HepG2 (cell line): ENCODE results near the gene STK17A. TPM values are rescaled to one million over a fixed set of nuclear protein-coding genes. Genes with fewer than 3 reads are reported as not detected.

Experiments used
- AHR ChIP-seq: IDR thresholded peaks from 2 replicates; pipeline ENCODE4 v1.6.1; 2018; ENCODE audit warnings: missing genetic modification reagents, missing compliant biosample characterization
- ELF3 ChIP-seq: IDR thresholded peaks from 2 replicates; pipeline ENCODE4 v1.6.1; 2016; ENCODE audit warnings: missing genetic modification reagents, missing compliant biosample characterization
- ESRRA ChIP-seq: sonication (generic); formaldehyde crosslinking; IDR thresholded peaks from 2 replicates; pipeline ENCODE4 v1.5.1; 2020; ENCODE audit warnings: mild to moderate bottlenecking, low read depth, missing genetic modification reagents
- HOXA5 ChIP-seq: sonication (generic); formaldehyde crosslinking; IDR thresholded peaks from 2 replicates; pipeline ENCODE4 v1.4.0; 2020; ENCODE audit warnings: missing genetic modification reagents
- MEF2D ChIP-seq: sonication (generic); formaldehyde crosslinking; IDR thresholded peaks from 2 replicates; pipeline ENCODE4 v1.5.1; 2020; ENCODE audit warnings: mild to moderate bottlenecking, missing genetic modification reagents
- ZBTB42 ChIP-seq: sonication (generic); formaldehyde crosslinking; IDR thresholded peaks from 2 replicates; pipeline ENCODE4 v1.5.0; 2020; ENCODE audit warnings: mild to moderate bottlenecking, missing genetic modification reagents
- ZBTB7B ChIP-seq: sonication (generic); formaldehyde crosslinking; IDR thresholded peaks from 2 replicates; pipeline ENCODE4 v1.4.0; 2020; ENCODE audit warnings: missing genetic modification reagents
- ZMYM3 ChIP-seq: sonication (generic); formaldehyde crosslinking; IDR thresholded peaks from 2 replicates; pipeline ENCODE4 v1.5.1; 2020; ENCODE audit warnings: mild to moderate bottlenecking, missing genetic modification reagents
- ZNF331 ChIP-seq: sonication (generic); formaldehyde crosslinking; IDR thresholded peaks from 2 replicates; pipeline ENCODE4 v1.4.0; 2020; ENCODE audit warnings: missing genetic modification reagents
- ZNF451 ChIP-seq: sonication (generic); formaldehyde crosslinking; IDR thresholded peaks from 2 replicates; pipeline ENCODE4 v1.5.0; 2020; ENCODE audit warnings: mild to moderate bottlenecking, missing genetic modification reagents
- ZNF501 ChIP-seq: sonication (generic); formaldehyde crosslinking; IDR thresholded peaks from 2 replicates; pipeline ENCODE4 v1.5.1; 2020; ENCODE audit warnings: mild to moderate bottlenecking, moderate library complexity, missing genetic modification reagents
- ZNF792 ChIP-seq: IDR thresholded peaks from 2 replicates; pipeline ENCODE4 v1.6.1; 2016
- polyA plus RNA-seq, 8 experiments: library from polyadenylated mRNA; depleted of rRNA in 3 of 8; stranded (reverse) in 7 of 8; unstranded in 1 of 8; fragments of >200 nt; fragmentation: Illumina TruSeq in 4 of 8; extraction: Trizol in 4 of 8; gene quantifications; 2 replicates each; pipeline versions ENCODE4 v1.2.1 to v1.2.3, GENCODE V29; 2011 to 2016; ENCODE audit warnings: low read depth in 4 of 8, missing spikeins in 1 of 8, mixed read lengths in 1 of 8; ENCODE audit not compliant: insufficient read depth in 1 of 8
- total RNA-seq, 5 experiments: library from RNA; depleted of rRNA; stranded (reverse); fragments of >200 nt; fragmentation: Illumina TruSeq; extraction: Trizol; gene quantifications; 2 replicates each; pipeline ENCODE4 v1.2.3, GENCODE V29; 2016; ENCODE audit warnings: low read depth in 1 of 5
- TF ChIP-seq, protein P1 (sequence below): sonication (generic); formaldehyde crosslinking; IDR thresholded peaks from 2 replicates; pipeline ENCODE4 v1.4.0; 2020; ENCODE audit warnings: missing genetic modification reagents, mild to moderate bottlenecking, borderline replicate concordance
- TF ChIP-seq, protein P2 (sequence below): sonication (generic); formaldehyde crosslinking; IDR thresholded peaks from 2 replicates; pipeline ENCODE4 v1.5.0; 2020; ENCODE audit warnings: missing genetic modification reagents, mild to moderate bottlenecking, borderline replicate concordance
- TF ChIP-seq, protein P3 (sequence below): sonication (generic); formaldehyde crosslinking; IDR thresholded peaks from 2 replicates; pipeline ENCODE4 v1.4.0; 2020; ENCODE audit warnings: mild to moderate bottlenecking, missing genetic modification reagents
- TF ChIP-seq, protein P4 (sequence below): sonication (generic); formaldehyde crosslinking; IDR thresholded peaks from 2 replicates; pipeline ENCODE4 v1.5.0; 2020; ENCODE audit warnings: missing genetic modification reagents
- TF ChIP-seq, protein P5 (sequence below): sonication (generic); formaldehyde crosslinking; IDR thresholded peaks from 2 replicates; pipeline ENCODE4 v1.5.1; 2020; ENCODE audit warnings: missing genetic modification reagents, mild to moderate bottlenecking, borderline replicate concordance
- TF ChIP-seq, protein P6 (sequence below): sonication (generic); formaldehyde crosslinking; IDR thresholded peaks from 2 replicates; pipeline ENCODE4 v1.5.0; 2020; ENCODE audit warnings: mild to moderate bottlenecking, missing genetic modification reagents
- TF ChIP-seq, protein P7 (sequence below): sonication (generic); formaldehyde crosslinking; IDR thresholded peaks from 2 replicates; pipeline ENCODE4 v1.4.0; 2020; ENCODE audit warnings: mild to moderate bottlenecking, missing genetic modification reagents

STK17A gene
- total and polyA plus RNA-seq, 2 of the 13 experiments (the other 11 are each of a cell fraction or from before 2014, with no cell fraction given), result 18.6 to 24.3 TPM

DNA sequence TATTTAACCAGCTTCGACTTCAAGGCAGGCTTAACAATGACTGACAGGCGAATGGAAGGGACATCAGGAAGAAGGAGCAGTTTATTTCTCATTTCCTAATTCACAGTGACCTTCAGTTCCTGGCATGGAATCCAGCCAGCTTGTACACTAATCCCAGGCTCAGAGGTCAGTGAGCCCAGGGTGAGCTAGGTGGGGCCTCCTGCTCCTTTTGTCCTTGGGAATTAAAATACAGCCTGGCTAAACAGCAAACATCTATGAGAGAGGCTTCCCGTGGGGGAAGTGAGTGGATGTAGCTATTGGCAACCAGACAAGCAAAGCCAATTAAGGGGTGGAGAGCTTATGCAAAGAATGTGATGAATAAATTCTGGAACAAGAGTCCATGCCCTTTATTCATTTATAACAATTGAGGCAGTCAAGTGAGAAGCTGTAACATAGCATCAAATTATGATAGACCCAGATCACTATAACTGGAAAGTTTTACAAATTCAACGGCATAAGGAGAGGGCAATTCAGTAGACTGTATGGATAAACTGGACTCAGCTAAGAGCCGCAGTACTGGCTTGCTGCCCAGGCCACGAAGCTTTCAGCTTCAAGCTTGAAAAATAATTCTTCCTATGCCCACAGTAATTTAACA is 57.1 kb downstream of the STK17A start (continued):
- TF ChIP-seq, protein P1, sequence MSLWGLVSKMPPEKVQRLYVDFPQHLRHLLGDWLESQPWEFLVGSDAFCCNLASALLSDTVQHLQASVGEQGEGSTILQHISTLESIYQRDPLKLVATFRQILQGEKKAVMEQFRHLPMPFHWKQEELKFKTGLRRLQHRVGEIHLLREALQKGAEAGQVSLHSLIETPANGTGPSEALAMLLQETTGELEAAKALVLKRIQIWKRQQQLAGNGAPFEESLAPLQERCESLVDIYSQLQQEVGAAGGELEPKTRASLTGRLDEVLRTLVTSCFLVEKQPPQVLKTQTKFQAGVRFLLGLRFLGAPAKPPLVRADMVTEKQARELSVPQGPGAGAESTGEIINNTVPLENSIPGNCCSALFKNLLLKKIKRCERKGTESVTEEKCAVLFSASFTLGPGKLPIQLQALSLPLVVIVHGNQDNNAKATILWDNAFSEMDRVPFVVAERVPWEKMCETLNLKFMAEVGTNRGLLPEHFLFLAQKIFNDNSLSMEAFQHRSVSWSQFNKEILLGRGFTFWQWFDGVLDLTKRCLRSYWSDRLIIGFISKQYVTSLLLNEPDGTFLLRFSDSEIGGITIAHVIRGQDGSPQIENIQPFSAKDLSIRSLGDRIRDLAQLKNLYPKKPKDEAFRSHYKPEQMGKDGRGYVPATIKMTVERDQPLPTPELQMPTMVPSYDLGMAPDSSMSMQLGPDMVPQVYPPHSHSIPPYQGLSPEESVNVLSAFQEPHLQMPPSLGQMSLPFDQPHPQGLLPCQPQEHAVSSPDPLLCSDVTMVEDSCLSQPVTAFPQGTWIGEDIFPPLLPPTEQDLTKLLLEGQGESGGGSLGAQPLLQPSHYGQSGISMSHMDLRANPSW (CRISPR knock-in tag), result 0 out of 2 replicates have a peak, but pooled peaks have one; percentile 54
- TF ChIP-seq, protein P2, sequence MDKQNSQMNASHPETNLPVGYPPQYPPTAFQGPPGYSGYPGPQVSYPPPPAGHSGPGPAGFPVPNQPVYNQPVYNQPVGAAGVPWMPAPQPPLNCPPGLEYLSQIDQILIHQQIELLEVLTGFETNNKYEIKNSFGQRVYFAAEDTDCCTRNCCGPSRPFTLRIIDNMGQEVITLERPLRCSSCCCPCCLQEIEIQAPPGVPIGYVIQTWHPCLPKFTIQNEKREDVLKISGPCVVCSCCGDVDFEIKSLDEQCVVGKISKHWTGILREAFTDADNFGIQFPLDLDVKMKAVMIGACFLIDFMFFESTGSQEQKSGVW (CRISPR knock-in tag), result no peak
- TF ChIP-seq ELF3 (CRISPR knock-in tag), result peak; percentile 99
- peak; percentile 63 for TF ChIP-seq ZNF331 (CRISPR knock-in tag)
- TF ChIP-seq AHR (CRISPR knock-in tag), result no peak
- peak; percentile 63; the same call in 1 of the 2 replicates for TF ChIP-seq ZMYM3
- TF ChIP-seq, protein P3, sequence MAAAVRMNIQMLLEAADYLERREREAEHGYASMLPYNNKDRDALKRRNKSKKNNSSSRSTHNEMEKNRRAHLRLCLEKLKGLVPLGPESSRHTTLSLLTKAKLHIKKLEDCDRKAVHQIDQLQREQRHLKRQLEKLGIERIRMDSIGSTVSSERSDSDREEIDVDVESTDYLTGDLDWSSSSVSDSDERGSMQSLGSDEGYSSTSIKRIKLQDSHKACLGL, result no peak
- peak; percentile 99 for TF ChIP-seq ESRRA (CRISPR knock-in tag)
- TF ChIP-seq, protein P4, sequence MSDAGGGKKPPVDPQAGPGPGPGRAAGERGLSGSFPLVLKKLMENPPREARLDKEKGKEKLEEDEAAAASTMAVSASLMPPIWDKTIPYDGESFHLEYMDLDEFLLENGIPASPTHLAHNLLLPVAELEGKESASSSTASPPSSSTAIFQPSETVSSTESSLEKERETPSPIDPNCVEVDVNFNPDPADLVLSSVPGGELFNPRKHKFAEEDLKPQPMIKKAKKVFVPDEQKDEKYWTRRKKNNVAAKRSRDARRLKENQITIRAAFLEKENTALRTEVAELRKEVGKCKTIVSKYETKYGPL (CRISPR knock-in tag), result no peak
- TF ChIP-seq ZBTB42 (CRISPR knock-in tag), result no peak
- TF ChIP-seq ZBTB7B (CRISPR knock-in tag), result peak; percentile 70; the same call in 1 of the 2 replicates
- TF ChIP-seq, protein P5, sequence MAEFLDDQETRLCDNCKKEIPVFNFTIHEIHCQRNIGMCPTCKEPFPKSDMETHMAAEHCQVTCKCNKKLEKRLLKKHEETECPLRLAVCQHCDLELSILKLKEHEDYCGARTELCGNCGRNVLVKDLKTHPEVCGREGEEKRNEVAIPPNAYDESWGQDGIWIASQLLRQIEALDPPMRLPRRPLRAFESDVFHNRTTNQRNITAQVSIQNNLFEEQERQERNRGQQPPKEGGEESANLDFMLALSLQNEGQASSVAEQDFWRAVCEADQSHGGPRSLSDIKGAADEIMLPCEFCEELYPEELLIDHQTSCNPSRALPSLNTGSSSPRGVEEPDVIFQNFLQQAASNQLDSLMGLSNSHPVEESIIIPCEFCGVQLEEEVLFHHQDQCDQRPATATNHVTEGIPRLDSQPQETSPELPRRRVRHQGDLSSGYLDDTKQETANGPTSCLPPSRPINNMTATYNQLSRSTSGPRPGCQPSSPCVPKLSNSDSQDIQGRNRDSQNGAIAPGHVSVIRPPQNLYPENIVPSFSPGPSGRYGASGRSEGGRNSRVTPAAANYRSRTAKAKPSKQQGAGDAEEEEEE (CRISPR knock-in tag), result no peak
- no peak for TF ChIP-seq ZNF792
- TF ChIP-seq ZNF501, result peak; percentile 72; the same call in 1 of the 2 replicates
- TF ChIP-seq MEF2D (CRISPR knock-in tag), result peak; percentile 85
- TF ChIP-seq HOXA5, result no peak
- TF ChIP-seq, protein P6, sequence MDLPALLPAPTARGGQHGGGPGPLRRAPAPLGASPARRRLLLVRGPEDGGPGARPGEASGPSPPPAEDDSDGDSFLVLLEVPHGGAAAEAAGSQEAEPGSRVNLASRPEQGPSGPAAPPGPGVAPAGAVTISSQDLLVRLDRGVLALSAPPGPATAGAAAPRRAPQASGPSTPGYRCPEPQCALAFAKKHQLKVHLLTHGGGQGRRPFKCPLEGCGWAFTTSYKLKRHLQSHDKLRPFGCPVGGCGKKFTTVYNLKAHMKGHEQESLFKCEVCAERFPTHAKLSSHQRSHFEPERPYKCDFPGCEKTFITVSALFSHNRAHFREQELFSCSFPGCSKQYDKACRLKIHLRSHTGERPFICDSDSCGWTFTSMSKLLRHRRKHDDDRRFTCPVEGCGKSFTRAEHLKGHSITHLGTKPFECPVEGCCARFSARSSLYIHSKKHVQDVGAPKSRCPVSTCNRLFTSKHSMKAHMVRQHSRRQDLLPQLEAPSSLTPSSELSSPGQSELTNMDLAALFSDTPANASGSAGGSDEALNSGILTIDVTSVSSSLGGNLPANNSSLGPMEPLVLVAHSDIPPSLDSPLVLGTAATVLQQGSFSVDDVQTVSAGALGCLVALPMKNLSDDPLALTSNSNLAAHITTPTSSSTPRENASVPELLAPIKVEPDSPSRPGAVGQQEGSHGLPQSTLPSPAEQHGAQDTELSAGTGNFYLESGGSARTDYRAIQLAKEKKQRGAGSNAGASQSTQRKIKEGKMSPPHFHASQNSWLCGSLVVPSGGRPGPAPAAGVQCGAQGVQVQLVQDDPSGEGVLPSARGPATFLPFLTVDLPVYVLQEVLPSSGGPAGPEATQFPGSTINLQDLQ, result no peak
- TF ChIP-seq, protein P7, sequence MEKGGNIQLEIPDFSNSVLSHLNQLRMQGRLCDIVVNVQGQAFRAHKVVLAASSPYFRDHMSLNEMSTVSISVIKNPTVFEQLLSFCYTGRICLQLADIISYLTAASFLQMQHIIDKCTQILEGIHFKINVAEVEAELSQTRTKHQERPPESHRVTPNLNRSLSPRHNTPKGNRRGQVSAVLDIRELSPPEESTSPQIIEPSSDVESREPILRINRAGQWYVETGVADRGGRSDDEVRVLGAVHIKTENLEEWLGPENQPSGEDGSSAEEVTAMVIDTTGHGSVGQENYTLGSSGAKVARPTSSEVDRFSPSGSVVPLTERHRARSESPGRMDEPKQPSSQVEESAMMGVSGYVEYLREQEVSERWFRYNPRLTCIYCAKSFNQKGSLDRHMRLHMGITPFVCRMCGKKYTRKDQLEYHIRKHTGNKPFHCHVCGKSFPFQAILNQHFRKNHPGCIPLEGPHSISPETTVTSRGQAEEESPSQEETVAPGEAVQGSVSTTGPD (CRISPR knock-in tag), result no peak
- no peak for TF ChIP-seq ZNF451
